Endometrial microvascular endothelial cells (primary cell): ENCODE data around the gene PRRC1. TPM values are rescaled to one million over a fixed set of nuclear protein-coding genes. Genes with fewer than 3 reads are reported as not detected.
"Not testable (repeated sequence)": the region's sequence is repeated elsewhere in the genome, so short reads cannot be mapped to it uniquely, and the experiment has no call there.

Experiments used
- in situ Hi-C: cut with HindIII; loops from 2 replicates; pipeline ENCODE4 v1.10.0; 2017; ENCODE audit warnings: low sequenced_read_pairs, low pct_unique_long_range_greater_than_20kb; ENCODE audit errors: inconsistent ontology term
- total RNA-seq: library from RNA; depleted of rRNA; stranded (reverse); fragments of >200 nt; gene quantifications from one replicate; pipeline ENCODE4 v1.2.3, GENCODE V29; 2015; ENCODE audit errors: inconsistent ontology term

Gene PRRC1
- total RNA-seq, 1 donor from 2014 or later = 39.7 TPM

- in situ Hi-C loops = not testable (repeated sequence)
Observed at GRCh38 chr5:127569471-127569870, 52.0 kb downstream of the PRRC1 start.

- in situ Hi-C loops = no loop called here
Observed at GRCh38 chr5:127571314-127572131, 54.1 kb downstream of the PRRC1 start.

GRCh38 chr5:127572930-127573329 is 55.5 kb downstream of the PRRC1 start:
- in situ Hi-C loops = no loop called here

- in situ Hi-C loops = no loop called here
Observed at GRCh38 chr5:127574852-127575679, 57.6 kb downstream of the PRRC1 start.

- in situ Hi-C loops = no loop called here
Observed at GRCh38 chr5:127577458-127577857, 60.0 kb downstream of the PRRC1 start.

GRCh38 chr5:127580731-127581130 is 63.3 kb downstream of the PRRC1 start:
- in situ Hi-C loops = no loop called here

GRCh38 chr5:127581450-127581849 is 64.0 kb downstream of the PRRC1 start:
- in situ Hi-C loops = no loop called here

- in situ Hi-C loops = no loop called here
Observed at GRCh38 chr5:127582773-127583370, 65.4 kb downstream of the PRRC1 start.

- in situ Hi-C loops = no loop called here
Observed at GRCh38 chr5:127583866-127584265, 66.4 kb downstream of the PRRC1 start.

- in situ Hi-C loops = no loop called here
Observed at GRCh38 chr5:127585661-127586060, 68.2 kb downstream of the PRRC1 start.

- in situ Hi-C loops = no loop called here
Observed at GRCh38 chr5:127586066-127586770, 68.8 kb downstream of the PRRC1 start.

GRCh38 chr5:127586811-127587210 is 69.4 kb downstream of the PRRC1 start:
- in situ Hi-C loops = no loop called here

- in situ Hi-C loops = no loop called here
Observed at GRCh38 chr5:127587246-127587917, 69.9 kb downstream of the PRRC1 start.

GRCh38 chr5:127588368-127588767 is 70.9 kb downstream of the PRRC1 start:
- in situ Hi-C loops = no loop called here

GRCh38 chr5:127589309-127590030 is 72.0 kb downstream of the PRRC1 start:
- in situ Hi-C loops = no loop called here

- in situ Hi-C loops = no loop called here
Observed at GRCh38 chr5:127590156-127590722, 72.8 kb downstream of the PRRC1 start.

- in situ Hi-C loops = no loop called here
Observed at GRCh38 chr5:127595484-127596368, 78.3 kb downstream of the PRRC1 start.
